ENCODE data around the gene SCEL.

DNA sequence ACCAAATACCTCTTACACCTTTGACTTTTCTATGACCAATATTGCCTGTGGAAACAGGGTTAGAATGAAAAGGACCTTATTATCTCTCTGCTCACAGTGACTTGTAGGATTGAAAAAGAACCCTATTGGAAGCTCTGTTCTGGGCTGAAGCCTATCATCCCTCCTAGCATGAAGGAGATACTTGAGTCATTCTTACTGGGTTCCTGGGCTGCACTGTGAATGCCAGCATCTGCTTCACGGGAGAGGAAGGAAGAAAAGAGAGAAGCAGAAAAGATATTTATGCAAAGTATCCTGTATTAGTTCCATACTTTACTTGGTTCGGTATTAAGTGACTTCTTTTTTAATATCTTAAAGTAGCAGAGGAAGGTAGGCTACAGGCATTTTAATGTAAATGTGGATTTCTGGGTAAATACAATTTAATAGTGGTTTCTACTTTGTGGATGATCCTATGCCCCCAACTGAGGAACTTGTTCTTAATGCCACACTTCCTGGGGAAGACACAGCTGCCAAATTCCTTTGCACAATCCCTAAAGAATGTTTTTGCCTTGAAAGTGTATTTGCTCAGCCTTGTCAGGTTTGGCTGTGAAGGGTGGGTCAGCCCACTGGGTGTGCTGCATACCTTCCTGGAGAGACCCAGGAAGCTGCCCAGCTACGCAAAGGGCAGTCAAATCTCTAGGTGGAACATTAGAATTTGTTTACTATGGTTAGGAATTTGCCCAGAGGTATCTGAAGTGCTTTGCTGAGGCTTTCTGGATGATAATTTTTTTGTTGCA is 13.7 kb upstream of the SCEL start:
- TF ChIP-seq, protein P1, sequence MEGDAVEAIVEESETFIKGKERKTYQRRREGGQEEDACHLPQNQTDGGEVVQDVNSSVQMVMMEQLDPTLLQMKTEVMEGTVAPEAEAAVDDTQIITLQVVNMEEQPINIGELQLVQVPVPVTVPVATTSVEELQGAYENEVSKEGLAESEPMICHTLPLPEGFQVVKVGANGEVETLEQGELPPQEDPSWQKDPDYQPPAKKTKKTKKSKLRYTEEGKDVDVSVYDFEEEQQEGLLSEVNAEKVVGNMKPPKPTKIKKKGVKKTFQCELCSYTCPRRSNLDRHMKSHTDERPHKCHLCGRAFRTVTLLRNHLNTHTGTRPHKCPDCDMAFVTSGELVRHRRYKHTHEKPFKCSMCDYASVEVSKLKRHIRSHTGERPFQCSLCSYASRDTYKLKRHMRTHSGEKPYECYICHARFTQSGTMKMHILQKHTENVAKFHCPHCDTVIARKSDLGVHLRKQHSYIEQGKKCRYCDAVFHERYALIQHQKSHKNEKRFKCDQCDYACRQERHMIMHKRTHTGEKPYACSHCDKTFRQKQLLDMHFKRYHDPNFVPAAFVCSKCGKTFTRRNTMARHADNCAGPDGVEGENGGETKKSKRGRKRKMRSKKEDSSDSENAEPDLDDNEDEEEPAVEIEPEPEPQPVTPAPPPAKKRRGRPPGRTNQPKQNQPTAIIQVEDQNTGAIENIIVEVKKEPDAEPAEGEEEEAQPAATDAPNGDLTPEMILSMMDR (IDR thresholded peaks at IDR 0.05 in 4 of 5, conservative IDR thresholded peaks at IDR 0.05 in 1 of 5), result no peak
- no peak for TF ChIP-seq POLR2A (IDR thresholded peaks at IDR 0.05)

Data from gastrocnemius medialis (tissue), 4 donors.